ENCODE measurements around the gene MEN1.

- TF ChIP-seq ZNF384 (IDR thresholded peaks at IDR 0.05; ENCODE audit: low read depth, low read length), result no peak
- no peak for TF ChIP-seq ZNF609 (CRISPR knock-in tag; IDR thresholded peaks at IDR 0.05; ENCODE audit: borderline replicate concordance)
- TF ChIP-seq SMARCA4 (IDR thresholded peaks at IDR 0.05), result no peak
- no peak for TF ChIP-seq CEBPB (tag; IDR thresholded peaks at IDR 0.05)
- no peak for TF ChIP-seq CTCF (IDR thresholded peaks at IDR 0.05 in 2 of 3, conservative IDR thresholded peaks at IDR 0.05 in 1 of 3; ENCODE audit: insufficient read depth in 2 of 3, low read depth in 1 of 3, low read length in 3 of 3)
- no peak for TF ChIP-seq EGR1 (conservative IDR thresholded peaks at IDR 0.05)
- TF ChIP-seq RCOR1 (IDR thresholded peaks at IDR 0.05; ENCODE audit: borderline replicate concordance in 1 of 2, low read depth in 2 of 2, low read length in 2 of 2), result no peak
- no peak for TF ChIP-seq MAFF (IDR thresholded peaks at IDR 0.05; ENCODE audit: low read length)
- no peak for TF ChIP-seq ESRRA (IDR thresholded peaks at IDR 0.05; ENCODE audit: borderline replicate concordance, low read depth)
These were observed 45.6 kb downstream of the MEN1 start for GRCh38 chr11:64764753-64765152.
